NT2/D1 (cell line): ENCODE measurements around the gene PROB1.

Experiments used
- SUZ12 ChIP-seq: IDR thresholded peaks from 2 replicates; pipeline ENCODE4 v1.6.1; 2011; ENCODE audit not compliant: insufficient read length, insufficient read depth; ENCODE audit errors: extremely low read depth
- ZNF274 ChIP-seq: IDR thresholded peaks from 2 replicates; pipeline ENCODE4 v1.6.1; 2011; ENCODE audit warnings: mild to moderate bottlenecking, low read depth, low read length

DNA sequence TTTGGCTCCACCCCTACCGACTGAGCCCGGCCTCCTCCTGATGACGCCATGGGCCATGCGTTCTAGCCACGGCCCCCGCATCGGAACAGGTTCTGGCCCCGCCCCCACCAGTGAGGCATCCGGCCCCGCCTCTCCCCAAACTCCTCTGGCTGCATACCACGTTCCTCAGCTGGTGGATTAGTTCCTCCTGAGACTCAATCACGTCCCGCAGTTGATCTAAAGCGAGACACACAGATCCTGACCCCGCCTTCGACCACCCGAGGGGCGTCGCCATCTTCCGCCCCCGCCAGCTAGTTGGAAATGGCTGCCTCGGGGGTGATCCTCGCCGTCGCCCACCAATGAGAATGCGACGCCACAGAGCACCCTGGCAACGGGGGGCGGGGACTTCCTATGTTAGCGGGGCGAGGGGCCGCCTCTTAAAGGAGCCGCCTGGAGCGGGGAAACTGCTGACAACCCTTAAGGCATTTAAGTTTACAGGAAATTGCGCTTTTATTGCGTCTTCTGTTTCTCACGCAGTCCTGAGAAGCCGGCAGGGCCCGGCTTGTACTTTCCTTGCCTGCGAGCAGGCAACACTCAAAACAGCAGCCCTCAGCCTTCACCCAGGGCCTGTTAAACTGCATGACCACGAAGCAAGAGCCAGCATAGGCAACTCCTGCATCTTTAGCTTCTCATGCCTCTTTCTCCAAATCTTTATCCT lies 9.0 kb upstream of the PROB1 start, which contains the start of gene SPATA24:
- TF ChIP-seq SUZ12 (no peak), ZNF274 (no peak)
